Measurements from ENCODE around the gene IP6K2.

DNA sequence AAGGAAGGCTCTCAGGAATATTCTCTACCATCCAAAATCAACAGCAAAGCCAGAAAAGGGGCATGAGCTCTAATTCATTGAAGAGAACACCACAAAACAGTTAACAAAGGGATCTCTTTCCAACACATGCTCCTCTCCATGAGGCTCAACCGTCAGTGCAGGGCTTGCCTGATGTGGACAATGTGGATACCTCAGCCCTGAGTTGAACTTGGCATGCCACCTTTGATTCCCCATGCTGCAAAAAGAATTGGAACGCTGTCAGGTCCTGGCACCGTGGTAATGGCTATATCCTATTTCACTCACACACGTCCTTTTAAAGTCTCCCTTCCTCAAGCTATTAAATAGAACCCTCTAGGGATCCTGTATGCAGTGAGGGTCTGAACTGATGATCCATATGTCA is 30.7 kb upstream of the IP6K2 start:
- TF ChIP-seq CTCF (IDR thresholded peaks at IDR 0.05; ENCODE audit: control extremely low read depth in 1 of 3, insufficient read depth in 1 of 3, low read depth in 1 of 3, low read length in 3 of 3) (no peak), POLR2A (IDR thresholded peaks at IDR 0.05; ENCODE audit: control extremely low read depth in 1 of 2, low read depth in 2 of 2, low read length in 2 of 2) (no peak), POLR2AphosphoS5 (IDR thresholded peaks at IDR 0.05; ENCODE audit: low read depth, low read length) (no peak), SP2 (IDR thresholded peaks at IDR 0.05; ENCODE audit: low read length) (no peak), SIN3A (conservative IDR thresholded peaks at IDR 0.05 in 1 of 2, IDR thresholded peaks at IDR 0.05 in 1 of 2; ENCODE audit: low read depth in 1 of 2, low read length in 2 of 2) (no peak), EP300 (IDR thresholded peaks at IDR 0.05; ENCODE audit: borderline replicate concordance in 1 of 2, low read depth in 2 of 2, low read length in 2 of 2) (no peak)
- TF ChIP-seq, protein P1, sequence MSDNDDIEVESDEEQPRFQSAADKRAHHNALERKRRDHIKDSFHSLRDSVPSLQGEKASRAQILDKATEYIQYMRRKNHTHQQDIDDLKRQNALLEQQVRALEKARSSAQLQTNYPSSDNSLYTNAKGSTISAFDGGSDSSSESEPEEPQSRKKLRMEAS (IDR thresholded peaks at IDR 0.05): no peak
